NCI-H2107 treated with DMSO at 0.1 percent for 48 hours (cell line): ENCODE measurements around the gene ZNF563.
"Not testable (repeated sequence)": the region's sequence is repeated elsewhere in the genome, so short reads cannot be mapped to it uniquely, and the experiment has no call there.

Experiments used
- DNase-seq: peaks from one replicate; lab custom pipeline; 2025; ENCODE audit not compliant: unreplicated experiment; lab: John Stamatoyannopoulos, UW

ZNF563 gene

DNA sequence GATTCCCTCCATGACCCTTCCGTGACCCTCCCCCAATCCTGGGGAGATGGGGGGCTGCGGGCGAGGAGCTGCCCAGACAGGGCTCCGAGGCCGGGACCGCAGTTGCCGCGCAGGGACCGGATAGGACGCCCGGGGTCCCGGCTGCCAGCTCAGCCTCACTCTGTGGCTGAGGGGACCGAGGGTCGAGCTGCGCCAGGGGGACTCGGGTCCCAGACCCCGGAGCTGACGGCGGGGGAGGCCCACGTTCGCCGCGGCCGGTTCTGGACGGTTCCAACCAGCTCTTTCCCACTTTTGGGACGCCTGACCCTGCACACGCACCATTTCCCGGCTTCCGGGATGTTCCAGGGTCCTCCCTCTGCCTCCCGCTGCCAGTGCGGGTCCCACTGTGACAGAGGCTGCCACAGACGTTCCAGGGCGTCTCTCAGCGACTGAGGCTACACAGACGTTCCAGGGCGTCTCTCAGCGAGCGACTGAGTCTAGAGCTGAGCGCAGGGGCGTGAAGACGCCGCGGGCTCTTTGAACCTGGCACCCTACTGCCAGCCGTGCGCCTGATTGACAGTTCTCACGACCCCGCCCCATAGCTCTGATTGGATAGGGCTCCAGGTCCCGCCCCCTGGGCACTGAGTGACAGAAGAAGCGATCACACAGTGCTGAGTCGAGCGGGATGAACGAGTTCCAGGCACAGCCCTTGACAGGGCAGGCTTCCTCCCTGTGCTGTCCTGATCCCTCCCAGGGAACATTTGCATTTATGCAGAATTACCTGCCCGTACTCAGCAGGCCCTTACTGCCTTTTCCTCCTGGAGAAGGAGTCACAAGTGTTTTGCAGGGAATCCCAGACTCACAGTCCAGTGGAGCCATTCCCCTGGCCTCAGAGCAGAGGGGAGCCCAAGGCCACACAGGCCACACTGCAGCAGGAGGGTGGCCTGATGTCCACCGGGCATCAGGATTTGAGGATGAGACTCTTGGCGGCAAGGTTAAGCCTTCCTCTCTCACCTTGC is at the start of gene ZNF563:
ZNF563 (minus strand) TSS at position 472 of the 998 bp plus-strand sequence; CDS start at position 321, 151 bp downstream.
- no peak for DNase-seq

DNA sequence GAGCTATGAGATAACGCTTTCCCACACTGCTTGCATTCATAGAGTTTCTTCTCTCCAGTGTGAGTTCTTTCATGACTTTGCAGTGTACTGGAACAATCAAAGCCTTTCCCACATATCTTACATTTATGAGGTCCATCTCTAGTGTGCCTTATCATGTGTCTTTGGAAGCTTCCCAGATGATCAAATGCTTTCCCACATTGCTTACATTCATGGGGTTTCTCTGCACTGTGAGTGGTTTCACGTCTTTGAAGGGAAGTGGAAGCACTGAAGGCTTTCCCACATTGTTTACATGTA is 47.0 kb upstream of the ZNF563 start:
- DNase-seq, result no peak

DNA sequence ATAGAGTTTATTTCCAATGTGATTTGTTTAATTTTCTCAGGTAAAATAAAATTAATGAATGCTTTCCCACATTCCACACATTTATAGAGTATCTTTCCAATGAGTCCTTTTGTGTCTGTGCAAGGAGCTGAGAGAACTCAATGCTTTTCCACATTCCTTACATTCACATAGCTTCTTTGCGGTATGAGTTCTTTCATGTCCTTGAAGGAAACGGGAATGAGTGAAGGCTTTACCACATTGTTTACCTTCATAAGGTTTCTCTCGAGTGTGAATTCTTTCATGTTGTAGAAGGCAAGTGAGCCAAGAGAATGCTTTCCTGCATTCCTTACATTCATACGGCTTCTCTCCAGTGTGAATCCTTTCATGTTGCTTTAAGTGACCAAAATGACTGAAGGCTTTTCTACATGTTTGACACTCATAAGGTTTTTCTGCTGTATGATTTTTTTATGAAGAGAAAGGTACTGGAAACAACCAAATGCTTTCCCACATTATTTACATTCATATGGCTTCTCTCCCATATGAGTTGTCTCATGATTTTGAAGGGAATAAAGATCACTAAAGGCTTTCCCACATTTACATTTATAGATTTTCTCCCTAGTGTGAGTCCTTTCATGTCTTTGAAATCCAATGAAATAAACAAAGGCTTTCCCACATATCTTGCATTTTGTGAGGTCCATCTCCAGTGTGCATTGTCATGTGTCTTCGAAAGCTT is 46.5 kb upstream of the ZNF563 start:
- DNase-seq, result no peak

- DNase-seq, result no peak
Observed at GRCh38 chr19:12374026-12374425, 40.6 kb upstream of the ZNF563 start.

- peak; percentile 1 for DNase-seq
Observed at GRCh38 chr19:12365236-12366162, 32.1 kb upstream of the ZNF563 start, which contains the start of gene ZNF442. TSS of gene ZNF442 (minus strand) at chr19:12365683. CDS start at chr19:12363631, 2,052 bp downstream.

- no peak for DNase-seq
Observed at GRCh38 chr19:12364391-12365235, 31.2 kb upstream of the ZNF563 start.

DNA sequence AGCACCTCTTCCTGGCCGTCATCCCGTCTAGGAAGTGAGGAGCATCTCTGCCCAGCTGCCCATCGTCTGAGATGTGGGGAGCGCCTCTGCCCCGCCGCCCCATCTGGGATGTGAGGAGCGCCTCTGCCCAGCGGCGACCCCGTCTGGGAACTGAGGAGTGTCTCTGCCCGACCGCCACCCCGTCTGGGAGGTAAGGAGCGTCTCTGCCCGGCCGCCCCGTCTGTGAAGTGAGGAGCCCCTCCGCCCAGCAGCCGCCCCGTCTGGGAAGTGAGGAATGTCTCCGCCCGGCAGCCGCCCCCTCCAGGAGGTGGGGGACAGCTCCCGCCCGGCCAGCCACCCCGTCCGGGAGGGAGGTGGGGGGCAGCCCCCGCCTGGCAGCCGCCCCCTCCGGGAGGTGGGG is 28.8 kb upstream of the ZNF563 start:
- DNase-seq, result not testable (repeated sequence)

- no peak for DNase-seq
Observed at GRCh38 chr19:12353375-12353774, 19.9 kb upstream of the ZNF563 start.

- no peak for DNase-seq
Observed at GRCh38 chr19:12350890-12351197, 17.4 kb upstream of the ZNF563 start.

GRCh38 chr19:12350185-12350889 is 16.9 kb upstream of the ZNF563 start:
- no peak for DNase-seq

DNA sequence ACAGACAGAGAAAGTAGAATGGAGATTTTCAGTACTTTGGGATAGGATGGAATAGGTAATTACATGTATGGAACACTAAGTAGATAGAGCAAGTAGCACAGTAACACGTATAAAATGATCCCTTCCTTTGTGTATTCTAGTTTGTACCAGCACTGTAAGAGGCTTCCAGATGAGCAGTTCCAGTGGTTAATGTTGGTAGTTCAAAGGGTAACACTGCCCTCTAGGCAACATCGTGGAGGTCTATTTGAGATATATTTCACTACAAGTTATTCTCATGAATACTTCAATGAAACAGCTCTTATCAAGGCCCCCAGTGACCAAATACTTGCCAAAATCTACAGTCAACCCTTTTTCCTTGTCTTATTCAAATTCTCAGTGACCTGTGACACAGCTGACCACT is 13.5 kb upstream of the ZNF563 start:
- DNase-seq, result no peak

DNA sequence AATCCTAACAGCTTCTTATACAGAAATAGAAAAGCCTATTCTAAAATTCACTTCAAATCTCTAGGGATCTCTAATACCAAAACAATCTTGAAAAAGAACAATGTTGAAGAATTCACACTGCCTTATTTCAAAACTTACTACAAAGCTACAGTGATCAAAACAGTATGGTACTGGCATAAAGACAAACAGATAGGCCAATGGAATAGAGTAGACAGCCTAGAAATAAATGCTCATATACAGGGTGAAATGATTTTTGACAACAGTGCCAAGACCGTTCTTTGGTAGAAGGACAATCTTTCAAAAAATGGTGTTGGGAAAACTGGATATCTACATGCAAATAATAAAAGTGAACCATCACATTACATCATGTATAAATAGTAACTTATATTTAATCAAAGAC is 11.8 kb upstream of the ZNF563 start:
- no peak for DNase-seq

DNA sequence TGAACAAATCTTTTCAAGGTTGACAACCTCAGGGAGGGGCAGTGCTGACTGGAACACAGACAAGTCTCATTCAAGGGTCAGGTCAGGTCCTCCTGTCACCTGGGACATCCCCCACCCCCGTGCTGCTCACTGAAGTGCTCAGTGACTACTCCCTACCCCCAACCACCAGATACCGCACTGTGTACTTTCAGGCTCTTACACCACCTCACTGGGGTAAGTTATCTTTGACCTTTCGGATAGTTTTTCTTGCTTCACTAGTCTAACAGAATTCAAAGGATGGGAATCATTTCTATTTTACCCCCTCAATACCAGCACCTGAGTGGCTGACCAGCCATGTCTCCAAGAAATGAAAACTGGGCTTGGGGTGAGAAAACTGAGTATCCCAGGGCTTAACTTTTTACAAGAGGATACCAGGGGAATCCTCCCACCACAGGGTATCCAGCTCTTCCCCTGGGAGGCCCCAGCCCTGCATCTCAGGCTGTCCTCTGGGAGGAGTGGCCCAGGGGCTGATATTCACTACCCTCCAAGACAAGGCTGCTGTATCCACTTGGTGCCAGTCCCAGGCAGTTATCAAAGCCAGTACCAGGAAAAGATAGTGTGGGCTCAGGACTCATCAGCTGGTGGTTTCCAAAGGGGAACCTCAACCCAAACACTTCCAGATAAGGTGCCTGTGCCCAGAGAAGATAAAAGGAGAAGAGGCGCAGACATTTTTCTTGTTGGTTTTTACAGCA is 2.1 kb downstream of the ZNF563 start:
- DNase-seq, result no peak

DNA sequence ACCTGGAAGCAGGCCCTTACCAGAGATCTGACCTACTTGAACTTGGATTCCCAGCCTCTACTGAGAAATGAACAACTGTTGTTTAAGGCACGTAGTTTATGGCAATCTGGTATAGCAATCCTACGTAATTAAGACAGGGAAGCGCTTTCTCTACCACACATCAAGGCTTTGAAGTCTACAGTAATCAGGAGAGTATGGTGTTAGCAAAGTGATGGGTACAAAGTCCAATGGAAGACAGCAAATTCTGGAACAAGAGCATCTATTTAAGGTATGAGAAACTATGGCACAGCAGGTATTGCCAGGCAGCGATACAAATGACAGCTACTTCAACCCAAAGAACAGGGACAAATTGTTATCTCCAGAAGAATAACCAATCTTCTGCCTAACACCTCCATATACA is 3.1 kb downstream of the ZNF563 start:
- DNase-seq, result no peak

DNA sequence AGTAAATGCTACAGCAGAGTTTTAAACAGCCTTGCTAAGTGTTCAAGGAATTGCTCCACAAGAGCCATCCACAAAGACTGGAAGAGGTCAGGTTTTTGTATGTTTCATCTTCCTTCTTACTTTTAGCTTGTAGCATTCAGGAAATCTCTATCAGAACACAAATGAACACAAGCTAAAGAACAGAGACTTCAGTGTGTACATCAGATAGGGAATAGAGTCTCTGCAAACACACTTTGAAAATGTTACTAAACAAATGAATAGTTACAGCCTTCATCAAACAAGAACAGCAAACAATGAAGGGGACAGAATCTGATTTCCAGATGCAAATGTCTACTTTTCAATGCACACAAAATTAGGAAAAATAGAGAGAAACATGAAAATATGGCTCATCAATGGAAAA is 7.7 kb downstream of the ZNF563 start:
- DNase-seq, result no peak

DNA sequence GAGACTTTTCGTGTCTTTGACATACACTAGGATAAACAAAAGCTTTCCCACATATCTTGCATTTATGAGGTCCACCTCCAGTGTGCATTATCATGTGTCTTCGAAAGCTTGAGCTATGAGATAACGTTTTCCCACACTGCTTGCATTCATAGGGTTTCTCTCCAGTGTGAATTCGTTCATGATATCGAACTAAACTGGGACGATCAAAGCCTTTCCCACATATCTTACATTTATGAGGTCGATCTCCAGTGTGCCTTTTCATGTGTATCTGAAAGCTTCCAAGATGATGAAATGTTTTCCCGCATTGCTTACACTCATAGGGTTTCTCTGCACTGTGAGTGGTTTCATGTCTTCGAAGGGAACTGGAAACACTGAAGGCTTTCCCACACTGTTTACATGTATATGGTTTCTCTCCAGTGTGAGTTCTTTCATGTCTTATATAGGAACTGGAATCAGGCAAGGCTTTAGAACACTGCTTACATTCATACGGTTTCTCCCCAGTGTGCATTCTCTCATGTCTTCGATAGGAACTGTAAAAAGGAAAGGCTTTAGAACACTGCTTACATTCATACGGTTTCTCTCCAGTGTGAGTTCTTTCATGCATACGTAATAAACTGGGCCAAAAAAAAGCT is 14.5 kb downstream of the ZNF563 start:
- DNase-seq, result no peak

- no peak for DNase-seq
Observed at GRCh38 chr19:12314553-12314952, 18.9 kb downstream of the ZNF563 start.

DNA sequence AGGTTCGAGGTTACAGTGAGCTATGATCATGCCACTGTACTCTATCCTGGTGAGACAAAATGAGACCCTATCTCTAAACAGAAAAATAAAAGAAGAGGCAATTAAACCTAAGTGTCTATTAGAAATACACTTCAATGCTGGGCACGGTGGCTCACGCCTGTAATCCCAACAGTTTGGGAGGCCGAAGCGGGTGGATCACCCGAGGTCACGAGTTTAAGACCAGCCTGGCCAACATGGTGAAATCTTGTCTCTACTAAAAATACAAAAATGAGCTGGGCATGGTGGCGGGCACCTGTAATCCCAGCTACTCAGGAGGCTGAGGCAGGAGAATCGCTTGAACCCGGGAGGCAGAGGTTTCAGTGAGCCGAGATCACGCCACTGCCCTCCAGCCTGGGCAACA is 24.5 kb downstream of the ZNF563 start:
- DNase-seq, result not testable (repeated sequence)

- no peak for DNase-seq
Observed at GRCh38 chr19:12295191-12295590, 38.2 kb downstream of the ZNF563 start.
